Measurements from ENCODE around the gene CHN2.

Gene CHN2

GRCh38 chr7:29310625-29311024 lies 116.0 kb downstream of the CHN2 start:
- no peak for DNase-seq (ENCODE audit: low read depth)

GRCh38 chr7:29311314-29311713 lies 116.7 kb downstream of the CHN2 start:
- no peak for DNase-seq (ENCODE audit: low read depth)

GRCh38 chr7:29314148-29314547 lies 119.6 kb downstream of the CHN2 start:
- DNase-seq (ENCODE audit: low read depth): no peak

- DNase-seq (ENCODE audit: low read depth): no peak
Observed at GRCh38 chr7:29315122-29315891, 120.7 kb downstream of the CHN2 start.

GRCh38 chr7:29315892-29316270 lies 121.3 kb downstream of the CHN2 start:
- DNase-seq (ENCODE audit: low read depth): no peak

- DNase-seq (ENCODE audit: low read depth): no peak
Observed at GRCh38 chr7:29316926-29317325, 122.4 kb downstream of the CHN2 start.

- no peak for DNase-seq (ENCODE audit: low read depth)
Observed at GRCh38 chr7:29318853-29319718, 124.5 kb downstream of the CHN2 start.

- no peak for DNase-seq (ENCODE audit: low read depth)
Observed at GRCh38 chr7:29319719-29320521, 125.3 kb downstream of the CHN2 start.

- no peak for DNase-seq (ENCODE audit: low read depth)
Observed at GRCh38 chr7:29320577-29320976, 126.0 kb downstream of the CHN2 start.

- DNase-seq (ENCODE audit: low read depth): no peak
Observed at GRCh38 chr7:29322023-29322712, 127.6 kb downstream of the CHN2 start.

- DNase-seq (ENCODE audit: low read depth): no peak
Observed at GRCh38 chr7:29325476-29325875, 130.9 kb downstream of the CHN2 start.

- DNase-seq (ENCODE audit: low read depth): no peak
Observed at GRCh38 chr7:29326864-29327263, 132.3 kb downstream of the CHN2 start.

GRCh38 chr7:29327455-29327854 lies 132.9 kb downstream of the CHN2 start:
- no peak for DNase-seq (ENCODE audit: low read depth)

- DNase-seq (ENCODE audit: low read depth): no peak
Observed at GRCh38 chr7:29328045-29328444, 133.5 kb downstream of the CHN2 start.

- DNase-seq (ENCODE audit: low read depth): no peak
Observed at GRCh38 chr7:29328811-29329210, 134.2 kb downstream of the CHN2 start.

- DNase-seq (ENCODE audit: low read depth): no peak
Observed at GRCh38 chr7:29329686-29330085, 135.1 kb downstream of the CHN2 start.

GRCh38 chr7:29330136-29330535 lies 135.6 kb downstream of the CHN2 start:
- no peak for DNase-seq (ENCODE audit: low read depth)

- no peak for DNase-seq (ENCODE audit: low read depth)
Observed at GRCh38 chr7:29331163-29331562, 136.6 kb downstream of the CHN2 start.

GRCh38 chr7:29332042-29332811 lies 137.7 kb downstream of the CHN2 start:
- no peak for DNase-seq (ENCODE audit: low read depth)

- DNase-seq (ENCODE audit: low read depth): no peak
Observed at GRCh38 chr7:29332875-29333855, 138.6 kb downstream of the CHN2 start.

All from stimulated activated CD8-positive, alpha-beta memory T cell treated with anti-CD3 and anti-CD28 coated beads, Interleukin-7, amount 100 ng/mL, for 24 hours (primary cell).